HK-2 (cell line): ENCODE data around the gene PPFIA1.
"Not testable (repeated sequence)": the region's sequence is repeated elsewhere in the genome, so short reads cannot be mapped to it uniquely, and the experiment has no call there.

ENCODE experiments used
- DNase-seq: peaks from one replicate; pipeline ENCODE4 v3.0.0-alpha.2; 2018; ENCODE audit not compliant: unreplicated experiment

Gene PPFIA1

DNA sequence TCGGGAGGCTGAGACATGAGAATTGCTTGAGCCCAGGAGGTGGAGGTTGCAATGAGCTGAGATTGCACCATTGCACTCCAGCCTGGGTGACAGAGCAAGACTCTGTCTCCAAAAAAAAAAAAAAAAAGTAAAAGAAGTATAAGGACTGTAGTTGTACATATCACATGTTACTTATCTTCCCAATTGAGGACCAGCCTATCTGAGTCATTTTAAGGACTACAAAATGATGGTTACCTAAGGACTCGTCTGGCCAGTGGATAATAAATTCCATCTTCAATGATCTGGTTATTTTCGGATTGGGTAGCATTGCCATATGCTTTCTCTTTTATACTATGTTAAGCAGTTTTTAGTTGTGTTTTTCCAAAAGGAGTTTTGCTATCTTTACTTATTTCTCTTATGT, 55.3 kb downstream of the PPFIA1 start:
- no peak for DNase-seq

DNA sequence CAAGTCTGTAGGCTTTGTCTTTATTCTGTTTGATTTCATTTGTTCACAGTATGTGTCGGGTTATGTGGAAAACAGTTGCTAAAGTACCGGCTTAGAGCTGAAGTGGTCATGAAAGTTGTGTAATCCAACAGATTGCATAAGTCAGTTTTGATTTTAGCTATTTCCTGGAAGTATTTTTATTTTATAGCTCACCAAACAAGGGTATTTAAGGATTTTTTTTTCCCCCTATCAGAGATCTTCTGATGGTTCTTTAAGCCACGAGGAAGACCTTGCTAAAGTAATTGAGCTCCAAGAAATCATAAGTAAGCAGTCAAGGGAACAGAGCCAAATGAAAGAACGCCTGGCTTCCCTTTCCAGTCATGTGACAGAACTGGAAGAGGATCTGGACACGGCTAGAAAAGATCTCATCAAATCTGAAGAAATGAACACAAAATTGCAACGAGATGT, 55.9 kb downstream of the PPFIA1 start:
- no peak for DNase-seq

DNA sequence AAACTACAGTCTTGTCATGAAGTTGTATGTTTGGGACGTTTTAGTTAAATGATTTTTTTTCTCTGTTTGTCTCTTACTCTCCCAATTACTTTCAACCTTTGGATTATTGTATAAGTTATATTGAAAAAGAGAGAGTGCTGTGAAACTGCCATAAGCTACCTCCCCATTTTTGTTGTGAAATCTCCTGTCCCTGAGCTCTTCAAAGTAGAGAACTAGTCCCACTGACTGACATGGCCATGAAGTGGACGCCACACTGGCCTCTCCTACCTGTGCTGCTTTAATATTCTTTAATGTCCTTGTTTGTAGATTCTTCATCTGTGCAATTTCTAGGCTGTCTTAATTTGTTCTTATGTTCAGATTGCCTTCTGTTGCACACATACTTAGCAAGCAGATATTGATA, 56.3 kb downstream of the PPFIA1 start:
- DNase-seq: no peak

DNA sequence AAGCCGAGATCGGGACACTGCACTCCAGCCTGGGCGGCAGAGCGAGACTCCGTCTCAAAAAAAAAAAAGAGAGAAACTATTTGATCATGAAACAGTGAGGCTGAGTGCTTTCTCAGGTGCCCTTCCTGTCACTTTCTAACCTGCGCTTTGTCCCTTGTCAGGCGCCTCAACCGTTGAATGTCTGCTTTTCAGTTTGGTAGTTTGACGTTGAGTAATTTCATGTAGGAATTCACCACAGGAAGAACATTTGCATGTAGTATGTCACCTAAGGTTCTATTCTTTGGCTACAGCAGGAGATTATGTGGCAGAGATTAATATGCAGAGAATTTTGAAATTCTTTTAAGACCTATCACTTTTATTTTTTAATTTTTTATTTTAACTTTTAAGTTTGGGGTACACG, 57.2 kb downstream of the PPFIA1 start:
- no peak for DNase-seq

DNA sequence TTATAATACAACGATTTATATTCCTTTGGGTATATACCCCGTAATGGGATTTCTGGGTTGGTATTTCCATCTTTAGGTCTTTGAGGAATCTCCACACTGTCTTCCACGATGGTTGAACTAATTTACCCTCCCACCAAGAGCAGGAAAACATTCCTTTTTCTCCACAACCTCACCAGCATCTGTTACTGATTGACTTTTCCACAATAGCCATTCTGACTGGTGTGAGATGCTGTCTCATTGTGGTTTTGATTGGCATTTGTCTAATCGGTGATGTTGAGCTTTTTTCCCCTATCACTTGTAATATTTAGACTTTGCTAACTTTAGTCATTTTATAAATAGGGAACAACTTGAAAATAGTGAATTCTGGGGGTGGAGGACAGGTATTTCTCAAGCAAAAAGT, 58.1 kb downstream of the PPFIA1 start:
- no peak for DNase-seq

DNA sequence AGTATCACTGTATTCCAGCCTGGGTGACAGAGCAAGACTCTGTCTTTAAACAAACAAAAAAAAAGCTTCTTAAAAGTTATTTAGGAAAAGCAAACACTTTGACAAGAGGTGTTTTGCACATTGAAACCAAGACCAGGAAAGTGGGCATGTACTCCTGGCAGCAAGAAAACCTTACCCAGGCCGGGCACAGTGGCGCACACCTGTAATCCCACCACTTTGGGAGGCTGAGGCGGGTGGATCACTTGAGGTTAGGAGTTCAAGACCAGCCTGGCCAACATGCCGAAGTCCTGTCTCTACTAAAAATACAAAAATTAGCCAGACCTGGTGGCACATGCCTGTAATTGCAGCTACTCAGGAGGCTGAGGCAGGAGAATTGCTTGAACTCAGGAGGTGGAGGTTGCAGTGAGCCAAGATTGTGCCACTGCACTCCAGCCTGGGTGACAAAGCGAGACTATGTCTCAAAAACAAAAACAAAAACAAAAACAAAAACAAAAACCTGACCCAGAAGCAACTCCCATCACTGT, 60.9 kb downstream of the PPFIA1 start:
- not testable (repeated sequence) for DNase-seq

DNA sequence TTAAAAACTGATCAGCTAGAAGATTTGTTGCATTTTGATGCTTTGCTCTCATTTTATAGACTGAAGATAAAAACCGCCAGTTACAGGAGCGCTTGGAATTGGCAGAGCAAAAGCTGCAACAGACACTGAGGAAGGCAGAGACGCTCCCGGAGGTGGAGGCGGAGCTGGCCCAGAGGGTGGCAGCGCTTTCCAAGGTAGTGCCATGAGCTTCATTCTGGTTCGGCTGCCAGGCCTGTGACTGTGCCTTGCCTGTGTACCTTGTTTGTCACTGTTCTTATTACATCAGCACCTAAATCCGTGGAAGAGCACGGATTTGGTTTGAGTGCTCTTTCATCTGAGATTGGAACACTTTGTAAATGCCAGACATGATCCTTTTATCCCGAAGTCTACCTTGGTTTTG, 61.4 kb downstream of the PPFIA1 start:
- DNase-seq: no peak

DNA sequence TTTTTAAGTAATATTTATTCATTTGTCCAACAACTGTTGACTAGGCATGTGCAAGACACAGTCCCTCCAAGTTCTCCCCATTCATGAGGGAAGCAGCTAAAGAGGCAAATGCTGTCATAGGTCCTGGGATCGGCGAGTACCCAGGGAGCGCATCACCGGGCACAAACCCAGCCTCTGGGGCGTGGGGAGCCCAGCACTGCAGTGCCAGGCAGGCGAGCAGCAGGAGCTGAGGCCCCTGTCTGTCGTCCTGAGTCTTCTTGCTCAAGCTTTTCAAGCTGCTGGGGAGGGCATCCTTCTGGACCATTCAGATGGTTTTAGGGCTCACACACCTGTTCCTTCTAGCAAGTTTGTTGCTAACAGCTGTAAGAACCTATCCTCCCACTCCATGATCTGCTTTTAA, 62.1 kb downstream of the PPFIA1 start:
- DNase-seq: no peak

DNA sequence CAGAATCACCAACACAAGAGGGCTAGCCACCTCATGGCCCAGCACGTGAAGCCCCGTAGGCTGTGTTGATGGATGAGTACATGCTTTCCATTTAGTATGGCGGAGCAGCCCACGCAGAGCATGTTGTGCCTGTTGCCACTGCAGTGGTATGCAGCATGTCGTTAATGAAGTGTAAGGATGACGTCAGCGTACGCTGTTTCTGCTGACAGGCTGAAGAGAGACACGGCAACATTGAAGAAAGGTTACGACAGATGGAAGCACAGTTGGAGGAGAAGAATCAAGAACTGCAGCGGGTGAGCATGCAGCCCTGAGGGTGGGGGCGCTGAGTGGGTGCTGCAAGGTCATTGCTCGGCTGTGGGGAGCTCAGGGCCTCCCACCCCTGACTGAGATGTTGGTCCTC, 62.8 kb downstream of the PPFIA1 start:
- no peak for DNase-seq

DNA sequence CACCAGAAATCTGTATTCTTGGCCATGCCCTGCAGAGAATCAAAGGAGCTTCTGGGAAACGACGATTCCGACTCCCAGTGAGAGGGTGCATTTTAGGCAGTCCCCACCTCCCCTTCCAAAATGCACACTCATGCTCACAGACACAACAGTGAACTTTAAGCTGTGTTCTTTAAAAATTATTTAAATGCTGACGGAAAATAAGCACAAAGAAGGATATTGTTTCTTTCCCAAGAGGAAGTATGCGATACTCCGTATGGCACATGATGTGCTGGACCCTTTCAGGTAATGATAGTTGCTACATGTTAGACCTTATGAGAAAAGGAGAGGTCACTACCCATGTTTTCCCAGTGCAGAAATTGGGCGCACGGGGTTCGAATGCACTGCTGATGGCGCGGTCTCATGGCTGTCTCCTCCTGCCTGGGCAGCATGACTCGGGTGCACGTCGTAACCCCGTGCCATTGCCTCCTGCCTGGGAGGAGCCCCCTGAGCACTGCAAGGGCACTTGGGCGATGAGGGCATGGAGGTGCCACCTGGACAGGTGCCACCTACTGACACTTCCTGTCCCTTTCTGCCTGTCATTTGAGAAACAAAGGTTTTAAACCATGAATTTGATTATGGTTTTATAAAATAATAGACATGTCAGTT, 64.0 kb downstream of the PPFIA1 start:
- DNase-seq: no peak

DNA sequence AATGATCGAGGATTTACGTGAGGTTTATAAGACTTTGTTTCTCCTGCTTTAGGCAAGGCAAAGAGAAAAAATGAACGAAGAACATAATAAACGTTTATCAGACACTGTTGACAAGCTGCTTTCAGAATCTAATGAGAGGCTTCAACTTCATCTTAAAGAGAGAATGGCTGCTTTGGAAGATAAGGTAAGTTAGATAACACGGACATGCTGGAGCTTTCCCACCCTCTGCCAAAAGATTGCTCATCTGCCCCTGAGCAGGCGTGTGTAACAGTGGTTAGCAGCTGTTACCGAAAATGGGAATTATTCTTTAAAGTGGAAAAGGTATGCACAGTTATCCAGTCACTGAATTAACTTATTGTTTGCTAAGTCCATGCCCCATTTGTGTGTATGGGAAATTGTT, 65.0 kb downstream of the PPFIA1 start:
- no peak for DNase-seq

DNA sequence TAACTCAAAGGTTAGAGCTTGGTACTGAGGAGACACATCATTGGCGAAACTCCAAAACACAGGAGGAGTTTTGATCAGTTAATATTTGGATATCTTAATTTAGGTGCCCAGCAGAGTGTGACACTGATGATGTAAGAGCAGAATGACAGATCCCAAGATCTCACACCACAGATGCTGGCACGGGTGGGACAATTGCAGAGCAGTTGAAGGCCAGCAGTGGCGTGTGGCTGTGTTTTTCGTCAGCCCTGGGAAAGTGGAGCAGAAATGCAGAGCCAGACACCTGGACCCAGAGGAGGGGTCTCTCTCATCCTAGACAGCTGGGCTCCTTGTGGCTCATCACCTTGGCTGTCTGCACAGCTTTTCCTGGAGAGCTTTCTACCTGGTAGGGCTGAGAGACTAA, 68.1 kb downstream of the PPFIA1 start:
- no peak for DNase-seq

DNA sequence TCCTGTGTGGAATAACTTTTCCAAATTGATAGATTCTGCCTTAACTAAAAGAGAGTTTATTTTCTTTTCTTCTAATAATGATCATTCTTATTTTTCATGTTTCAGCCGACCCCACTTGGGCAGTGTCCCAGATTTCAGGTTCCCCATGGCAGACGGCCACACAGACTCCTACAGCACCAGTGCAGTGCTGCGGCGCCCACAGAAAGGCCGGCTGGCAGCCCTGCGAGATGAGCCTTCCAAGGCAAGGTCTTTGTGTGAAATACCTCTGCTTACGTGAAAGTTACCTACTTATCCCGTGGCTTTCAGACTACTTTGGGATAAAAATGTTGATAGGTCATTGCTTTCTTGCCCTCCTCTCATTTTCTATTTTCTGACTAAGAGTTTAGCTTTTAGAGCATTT, 68.6 kb downstream of the PPFIA1 start:
- DNase-seq: no peak

DNA sequence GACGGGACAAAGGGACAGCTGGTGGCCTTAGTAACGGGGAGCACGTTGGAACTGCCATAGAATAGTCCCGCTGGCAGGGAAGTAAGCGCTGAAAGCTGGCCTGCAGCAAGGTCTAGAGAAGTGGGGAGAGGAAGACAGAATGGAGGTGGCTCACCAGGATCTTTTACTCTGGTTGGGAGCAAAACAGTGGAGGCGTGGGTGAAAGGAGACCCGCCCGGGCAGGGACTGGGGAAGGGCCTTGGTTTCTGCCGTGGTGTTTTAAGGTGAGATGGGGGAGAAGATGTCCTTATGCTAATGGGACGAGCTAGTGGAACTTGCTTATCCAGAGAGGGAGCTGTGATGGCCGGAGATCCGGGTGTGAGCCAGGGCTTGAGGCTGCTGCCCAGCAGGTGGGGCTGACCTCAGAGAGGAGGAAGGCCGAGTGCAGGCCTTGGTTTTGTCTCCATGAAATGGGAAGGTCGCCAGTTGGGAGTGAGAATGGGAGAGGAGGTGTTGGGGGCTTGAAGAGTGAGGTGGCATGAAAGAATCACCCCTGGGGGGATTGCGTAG, 71.5 kb downstream of the PPFIA1 start:
- no peak for DNase-seq

DNA sequence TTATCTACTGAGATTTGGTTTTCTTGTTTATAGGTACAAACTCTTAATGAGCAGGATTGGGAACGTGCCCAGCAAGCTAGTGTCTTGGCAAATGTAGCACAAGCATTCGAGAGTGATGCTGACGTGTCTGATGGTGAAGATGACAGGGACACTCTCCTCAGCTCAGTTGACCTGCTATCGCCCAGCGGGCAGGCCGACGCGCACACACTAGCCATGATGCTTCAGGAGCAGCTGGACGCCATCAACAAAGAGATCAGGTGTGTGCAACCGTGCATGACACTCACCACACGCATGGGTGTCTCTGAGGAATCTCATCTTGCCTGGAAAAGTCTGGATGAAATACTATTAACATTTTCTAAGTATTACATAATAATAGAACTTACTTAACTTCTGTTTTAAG, 73.1 kb downstream of the PPFIA1 start:
- DNase-seq: no peak

DNA sequence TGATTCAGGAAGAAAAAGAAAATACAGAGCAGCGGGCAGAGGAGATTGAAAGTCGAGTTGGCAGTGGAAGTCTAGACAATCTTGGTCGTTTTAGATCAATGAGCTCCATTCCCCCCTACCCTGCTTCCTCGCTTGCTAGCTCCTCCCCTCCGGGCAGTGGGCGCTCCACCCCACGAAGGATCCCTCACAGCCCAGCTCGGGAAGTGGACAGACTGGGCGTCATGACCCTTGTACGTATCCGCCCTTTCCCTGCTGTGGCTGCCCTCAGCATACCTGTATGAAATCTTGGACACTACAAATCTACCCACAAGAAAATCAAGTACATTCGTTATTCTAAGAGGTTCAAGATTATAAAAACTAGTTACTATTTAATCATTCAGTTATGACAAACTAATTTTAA, 77.7 kb downstream of the PPFIA1 start:
- no peak for DNase-seq

DNA sequence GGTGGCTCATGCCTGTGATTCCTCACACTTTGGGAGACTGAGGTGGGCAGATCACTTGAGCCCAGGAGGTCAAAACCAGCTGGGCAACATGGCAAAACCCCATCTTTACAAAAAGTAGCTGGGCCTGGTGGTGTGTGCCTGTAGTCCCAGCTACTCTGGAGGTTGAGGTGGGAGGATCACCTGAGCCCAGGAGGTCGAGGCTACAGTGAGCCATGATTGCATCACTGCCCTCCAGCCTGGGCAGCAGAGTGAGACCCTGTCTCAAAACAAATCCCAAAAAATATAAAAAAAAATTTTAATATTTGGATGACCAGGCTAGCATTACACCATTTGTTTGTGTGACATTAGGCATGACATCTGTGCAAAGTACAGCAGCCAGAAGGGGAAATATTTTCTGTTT, 78.1 kb downstream of the PPFIA1 start:
- no peak for DNase-seq

DNA sequence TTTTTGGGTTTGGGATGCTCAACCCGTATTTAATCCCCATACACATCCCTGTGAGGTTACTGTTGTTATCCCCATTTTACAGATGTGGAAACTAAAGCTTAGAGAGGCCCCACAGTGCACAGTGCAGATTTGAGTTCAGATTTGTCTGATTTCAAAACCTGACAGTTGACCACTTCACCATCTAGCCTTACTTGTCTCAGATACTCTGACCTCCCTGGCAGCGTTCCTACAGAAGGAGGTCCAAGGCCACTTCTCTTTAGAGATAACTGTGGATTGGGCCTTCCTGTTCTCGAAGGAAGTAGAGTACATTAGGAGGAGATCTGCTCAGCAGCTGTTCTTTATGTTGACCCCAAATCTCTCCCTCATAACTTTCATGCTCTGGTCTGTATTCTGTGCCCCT, 81.2 kb downstream of the PPFIA1 start:
- DNase-seq: no peak

DNA sequence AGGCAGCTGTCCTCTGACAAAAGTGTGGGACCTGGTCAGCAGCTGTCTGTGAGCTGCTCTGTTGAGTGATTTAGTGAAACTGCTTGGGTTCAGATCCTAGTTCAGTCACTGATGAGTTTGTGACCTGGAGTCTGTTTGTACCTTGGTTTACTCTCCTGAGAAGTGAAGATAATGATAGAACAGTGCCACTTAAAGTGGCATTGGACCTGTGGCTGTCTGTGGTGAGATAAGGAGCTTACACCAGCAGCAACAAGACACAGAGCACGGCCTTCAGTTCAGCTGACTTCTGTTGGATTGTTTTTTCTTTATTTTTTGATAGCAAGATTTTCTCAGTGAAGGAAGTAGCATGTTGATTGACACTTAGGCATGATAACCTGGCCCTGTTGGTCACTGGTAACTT, 81.6 kb downstream of the PPFIA1 start:
- DNase-seq: no peak

DNA sequence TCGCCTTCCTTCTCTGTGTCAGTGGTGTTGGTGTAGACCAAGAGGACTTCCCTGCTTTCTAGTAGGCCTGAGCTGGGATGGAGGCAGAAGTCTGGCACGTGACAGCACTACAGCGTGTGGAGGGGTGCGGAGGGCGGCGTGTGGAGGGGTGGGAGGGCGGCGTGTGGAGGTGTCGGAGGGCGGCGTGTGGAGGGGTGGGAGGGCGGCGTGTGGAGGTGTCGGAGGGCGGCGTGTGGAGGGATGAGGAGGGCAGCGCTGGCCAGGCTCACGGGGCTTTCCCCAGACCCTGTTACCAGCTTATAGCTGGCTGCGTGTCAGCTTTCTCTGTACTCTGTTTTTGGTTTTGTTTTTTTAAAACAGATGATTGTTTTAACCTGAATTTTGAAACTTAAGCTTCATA, 82.1 kb downstream of the PPFIA1 start:
- no peak for DNase-seq

DNA sequence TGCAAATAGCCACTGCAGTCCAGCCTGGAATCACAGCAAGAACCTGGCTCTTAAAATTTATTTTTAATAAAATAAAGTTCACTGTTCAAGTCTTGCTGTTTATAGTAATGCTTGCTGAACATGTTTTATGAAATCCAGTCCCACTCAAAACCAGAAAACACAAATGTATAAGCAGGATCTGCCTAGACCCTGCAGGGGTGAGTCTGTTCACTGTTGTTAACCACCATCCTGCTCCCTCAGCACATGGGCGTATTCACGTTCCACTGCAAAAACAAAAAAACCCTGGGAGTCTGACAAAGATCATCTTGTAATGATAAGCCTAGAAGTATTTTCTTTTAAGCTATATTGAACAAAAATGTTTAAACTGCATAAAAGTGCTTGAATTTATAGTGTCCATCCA, 82.8 kb downstream of the PPFIA1 start:
- DNase-seq: no peak

DNA sequence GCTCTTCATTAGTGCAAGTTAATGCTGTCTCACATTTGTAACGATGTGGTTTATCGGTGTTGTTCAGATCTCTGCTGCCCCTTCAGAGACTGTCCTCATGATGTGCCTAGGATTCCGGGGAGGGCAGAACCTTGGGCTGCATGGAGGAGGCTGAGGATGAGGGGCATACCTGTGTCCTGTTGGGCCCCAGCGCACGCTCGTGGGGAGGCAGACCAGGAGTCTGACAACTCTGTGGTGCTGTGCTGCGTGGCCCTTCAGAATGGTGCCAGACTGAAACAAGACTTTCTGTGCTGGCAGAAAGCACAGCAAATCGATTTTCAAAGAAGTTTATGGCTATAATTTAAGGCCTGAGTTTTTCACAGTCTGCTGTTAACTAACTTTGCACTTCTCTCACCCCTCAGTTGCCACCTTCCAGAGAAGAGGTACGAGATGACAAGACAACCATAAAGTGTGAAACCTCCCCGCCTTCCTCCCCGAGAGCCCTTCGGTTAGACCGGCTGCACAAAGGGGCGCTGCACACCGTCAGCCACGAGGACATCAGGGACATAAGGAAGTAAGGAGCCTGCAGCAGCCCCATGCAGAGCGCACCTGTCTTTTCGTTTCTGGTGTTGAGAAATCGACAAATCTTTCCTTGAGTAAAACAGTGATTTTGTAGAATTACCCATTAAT, 83.5 kb downstream of the PPFIA1 start:
- DNase-seq: no peak

DNA sequence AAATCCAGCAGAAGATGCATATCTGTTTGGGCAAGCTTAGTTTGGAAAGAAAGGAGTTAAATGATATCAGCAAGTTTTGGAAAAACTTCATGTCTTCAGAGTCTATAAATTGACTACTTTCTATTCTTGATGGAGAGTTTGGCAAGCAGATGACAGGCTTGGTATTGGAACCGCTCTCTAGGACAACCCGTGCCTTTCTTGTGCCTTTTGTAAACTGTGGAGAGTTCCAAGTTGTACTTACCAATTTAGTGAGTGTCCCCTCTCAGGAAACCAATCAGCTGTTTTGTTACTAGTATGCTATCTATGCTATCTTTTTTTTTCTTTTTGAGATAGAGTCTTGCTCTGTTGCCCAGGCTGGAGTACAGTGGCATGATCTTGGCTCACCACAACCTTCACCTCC, 84.1 kb downstream of the PPFIA1 start:
- DNase-seq: no peak
